Motor neuron (in vitro differentiated cells): ENCODE measurements around the gene BOK. TPM values are rescaled to one million over a fixed set of nuclear protein-coding genes. Genes with fewer than 3 reads are reported as not detected.
A peak's percentile ranks its signal among the peaks of the same experiment; 100 is the strongest.

Experiments used
- ATAC-seq, 8 experiments: fragments of 200-7000 bp; cut with Tn5 transposase; replicated peaks in 6 of 8; 2 replicates each; pipeline ENCODE4 v1.8.0; 2021; ENCODE audit warnings: mild to moderate bottlenecking in 8 of 8, moderate library complexity in 8 of 8
- H3K27ac ChIP-seq, 2 donors: fragments of 250-450 bp; sonication (Bioruptor Pico); 2 replicates each; pipeline ENCODE4 v1.9.0; 2021; ENCODE audit warnings: antibody characterized with exemption in 2 of 2, mild to moderate bottlenecking in 2 of 2, moderate library complexity in 1 of 2
- H3K4me1 ChIP-seq, 2 donors: fragments of 250-450 bp; sonication (Bioruptor Pico); replicated peaks in 1 of 2; 2 replicates each; pipeline ENCODE4 v1.6.1; 2021; ENCODE audit warnings: antibody characterized with exemption in 2 of 2, mild to moderate bottlenecking in 2 of 2, moderate library complexity in 1 of 2
- H3K4me3 ChIP-seq, 5 donors: fragments of 250-450 bp; sonication (Bioruptor Pico); 2 replicates each; pipeline ENCODE4 v1.9.0; 2021; ENCODE audit warnings: antibody characterized with exemption in 5 of 5, mild to moderate bottlenecking in 5 of 5, moderate library complexity in 4 of 5
- WGBS, 10 experiments: fragments of 450-650 bp; shearing (Covaris generic); methylation state at CpG; one replicate each; pipeline ENCODE4 v1.0.0; 2022; 5-methylcytosine and 5-hydroxymethylcytosine counted together
- in situ Hi-C, 9 experiments: fragments of 400-800 bp; cut with MboI; loops; one replicate each; pipeline ENCODE4 v1.15.0; 2021; ENCODE audit warnings: low sequenced_read_pairs in 9 of 9, low pct_unique_long_range_greater_than_20kb in 2 of 9; ENCODE audit not compliant: unreplicated experiment in 9 of 9
- total RNA-seq, 8 experiments: library from RNA; unstranded; fragments of 300-600 nt; gene quantifications; 2 replicates each; pipeline versions ENCODE4 v1.2.3 to v1.2.4, GENCODE V29; 2022

The BOK gene
- total RNA-seq, 8 experiments from 2014 or later = 1.00 to 17.3 (median 7.2) TPM

GRCh38 chr2:241531161-241531722 is 27.3 kb upstream of the BOK start:
- ATAC-seq = no peak
- H3K4me1 ChIP-seq = no peaks in the 10 kb centered on the region
- 36 to 84% (median 65%) methylated on average over 4 to 9 of the region's 13 CpGs; no CpG with 5 or more reads in 5 of the 10 experiments for WGBS, 10 experiments
- in situ Hi-C loops = no loop called here
- no peak overlapping the region for H3K4me3 ChIP-seq
- no peak overlapping the region for H3K27ac ChIP-seq

DNA sequence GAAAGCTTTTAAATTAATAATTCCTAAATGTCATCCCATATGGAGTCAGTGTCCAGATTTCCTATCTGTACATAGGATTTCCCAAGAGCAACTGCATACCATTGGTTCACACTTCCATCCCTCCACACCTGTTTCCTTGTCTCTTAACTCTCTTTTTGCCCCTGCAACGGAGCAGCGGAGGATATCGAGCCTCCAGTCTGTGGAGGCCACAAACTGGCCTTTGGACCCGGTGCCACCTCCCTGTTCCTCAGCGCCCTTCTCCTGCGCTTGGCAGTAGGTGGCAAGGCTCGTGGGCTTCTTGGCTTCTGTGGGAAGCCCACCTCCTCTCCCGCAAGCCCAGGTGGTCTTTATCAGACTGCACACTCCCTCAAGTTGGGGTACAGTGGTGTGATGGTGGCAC is 26.4 kb upstream of the BOK start:
- Histone ChIP-seq H3K27ac (no peak overlapping the region), H3K4me1 (no peaks in the 10 kb centered on the region), H3K4me3 (no peak overlapping the region)
- ATAC-seq = no peak
- in situ Hi-C loops = no loop called here
- WGBS, 10 experiments = 80 to 87% (median 82%) methylated on average over 1 to 4 of the region's 8 CpGs; no CpG with 5 or more reads in 6 of the 10 experiments

DNA sequence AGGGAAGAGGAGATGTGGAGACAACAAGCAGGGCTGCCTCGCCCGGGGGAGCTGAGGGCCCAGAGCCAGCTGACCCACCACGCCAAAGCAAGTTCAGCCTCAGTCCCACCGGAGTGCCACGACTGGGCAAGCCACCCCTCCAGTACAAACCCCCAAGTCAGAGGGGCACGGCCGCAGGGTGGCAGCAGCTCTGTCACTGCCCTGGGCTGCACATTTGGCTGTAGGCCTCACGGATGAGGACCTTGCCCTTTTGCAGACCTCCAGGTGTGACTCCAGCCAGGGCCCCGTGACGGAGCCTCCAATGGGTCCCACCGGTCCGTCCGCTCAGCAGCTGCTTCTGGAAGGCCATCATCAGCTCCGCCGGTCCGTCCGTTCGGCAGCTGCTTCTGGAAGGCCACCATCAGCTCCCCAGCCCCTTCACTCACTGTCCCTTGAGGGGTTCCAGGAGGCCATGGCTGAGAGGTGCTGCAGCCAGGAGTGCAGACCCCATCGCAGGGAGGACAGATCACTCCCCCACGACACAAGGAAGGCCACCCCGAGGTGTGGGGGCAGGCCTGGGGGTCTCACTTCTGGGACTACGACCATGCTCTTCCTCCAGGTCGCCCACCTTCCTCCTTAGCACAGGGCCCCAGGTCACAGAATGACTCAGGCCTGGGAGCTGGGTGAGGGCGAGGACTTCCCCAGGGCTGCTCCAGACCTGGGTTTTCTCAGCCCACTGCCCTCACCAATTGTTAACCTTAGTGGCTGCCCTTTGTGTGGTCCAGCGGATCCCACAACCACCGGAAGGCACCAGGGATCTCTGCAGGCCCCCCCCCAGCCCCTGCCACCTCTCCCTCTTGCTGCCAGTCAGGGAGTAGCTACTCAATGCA is 25.6 kb upstream of the BOK start:
- Histone ChIP-seq H3K27ac (no peak overlapping the region), H3K4me1 (no peaks in the 10 kb centered on the region), H3K4me3 (no peak overlapping the region)
- 38 to 95% (median 83%) methylated on average over 2 to 4 of the region's 26 CpGs; no CpG with 5 or more reads in 6 of the 10 experiments for WGBS, 10 experiments
- no peak for ATAC-seq
- in situ Hi-C loops = no loop called here

DNA sequence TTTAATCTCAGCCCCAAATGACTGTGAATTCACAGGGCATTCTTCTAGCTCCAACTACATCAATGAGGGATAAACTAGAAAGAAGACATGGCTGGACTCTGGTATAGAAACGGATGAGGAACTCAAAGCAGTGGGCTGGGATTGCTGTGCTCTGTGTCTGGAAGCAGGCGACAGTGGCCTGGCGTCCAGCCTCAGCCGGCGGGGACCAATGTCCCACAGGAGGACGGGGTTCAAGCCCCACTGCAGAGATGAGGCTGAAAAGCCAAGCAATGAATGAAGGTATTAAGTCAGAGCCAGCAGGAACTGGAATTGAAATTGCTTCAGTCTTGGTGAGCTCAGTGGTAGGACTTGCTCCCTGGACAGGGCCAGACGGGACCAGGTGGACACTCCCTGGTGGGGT is 24.3 kb upstream of the BOK start:
- no peaks in the 10 kb centered on the region for H3K4me1 ChIP-seq

GRCh38 chr2:241534701-241535375 is 23.7 kb upstream of the BOK start:
- WGBS, 10 experiments = 52 to 90% (median 72%) methylated on average over 2 to 6 of the region's 17 CpGs; no CpG with 5 or more reads in 5 of the 10 experiments
- in situ Hi-C loops = no loop called here
- no peak overlapping the region for H3K27ac ChIP-seq
- no peak for ATAC-seq
- no peaks in the 10 kb centered on the region for H3K4me1 ChIP-seq
- no peak overlapping the region for H3K4me3 ChIP-seq

More for the DNA sequence above, 24.3 kb upstream of the BOK start:
- in situ Hi-C loops = no loop called here
- no peak overlapping the region for H3K27ac ChIP-seq
- ATAC-seq = no peak
- H3K4me3 ChIP-seq = no peak overlapping the region
- 59 to 80% (median 68%) methylated on average over 1 to 5 of the region's 7 CpGs; no CpG with 5 or more reads in 5 of the 10 experiments for WGBS, 10 experiments

DNA sequence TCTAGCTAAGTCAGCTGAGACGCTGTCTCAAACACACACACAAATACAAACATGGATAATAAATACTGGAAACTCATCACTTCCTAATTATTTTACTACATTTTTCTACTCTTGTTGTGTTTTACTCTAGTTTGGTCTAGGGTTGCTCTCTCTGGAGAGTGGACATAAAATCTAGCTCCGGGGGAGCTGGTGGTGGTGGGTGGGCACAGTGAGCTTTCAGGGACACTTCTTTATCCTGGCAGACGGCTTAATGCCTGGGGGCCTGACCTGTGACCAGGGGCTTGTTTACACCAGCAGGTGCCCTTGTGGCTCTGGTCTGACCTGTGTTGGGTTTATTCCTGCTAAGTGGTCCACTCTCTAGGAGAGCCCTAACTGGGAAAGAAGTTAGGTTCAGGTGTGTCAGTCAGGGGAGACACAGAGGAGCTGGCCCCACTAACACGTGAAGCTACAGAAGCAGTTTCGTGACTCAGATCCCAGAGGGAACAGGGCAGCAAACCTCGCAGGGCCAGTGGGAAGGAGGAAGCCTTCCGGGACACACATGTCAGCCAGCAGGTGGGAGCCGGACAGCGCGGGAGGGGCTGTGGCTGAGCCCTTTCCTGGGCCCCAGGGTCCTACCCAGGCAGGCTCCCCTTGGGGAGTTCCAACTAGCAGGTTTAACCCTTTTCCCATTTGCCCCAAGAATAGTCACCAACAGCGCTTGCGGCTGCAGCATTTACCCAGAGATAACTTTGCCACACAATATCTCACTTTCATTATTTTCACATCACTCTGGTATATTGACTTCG is 22.5 kb upstream of the BOK start:
- ATAC-seq = no peak
- peaks cover 0 to 3% of the 10 kb centered on the region in 2 donors for H3K4me1 ChIP-seq
- in situ Hi-C loops = no loop called here
- no peak overlapping the region for H3K27ac ChIP-seq
- 33 to 100% (median 70%) methylated on average over 1 to 8 of the region's 13 CpGs; no CpG with 5 or more reads in 3 of the 10 experiments for WGBS, 10 experiments
- H3K4me3 ChIP-seq = no peak overlapping the region

DNA sequence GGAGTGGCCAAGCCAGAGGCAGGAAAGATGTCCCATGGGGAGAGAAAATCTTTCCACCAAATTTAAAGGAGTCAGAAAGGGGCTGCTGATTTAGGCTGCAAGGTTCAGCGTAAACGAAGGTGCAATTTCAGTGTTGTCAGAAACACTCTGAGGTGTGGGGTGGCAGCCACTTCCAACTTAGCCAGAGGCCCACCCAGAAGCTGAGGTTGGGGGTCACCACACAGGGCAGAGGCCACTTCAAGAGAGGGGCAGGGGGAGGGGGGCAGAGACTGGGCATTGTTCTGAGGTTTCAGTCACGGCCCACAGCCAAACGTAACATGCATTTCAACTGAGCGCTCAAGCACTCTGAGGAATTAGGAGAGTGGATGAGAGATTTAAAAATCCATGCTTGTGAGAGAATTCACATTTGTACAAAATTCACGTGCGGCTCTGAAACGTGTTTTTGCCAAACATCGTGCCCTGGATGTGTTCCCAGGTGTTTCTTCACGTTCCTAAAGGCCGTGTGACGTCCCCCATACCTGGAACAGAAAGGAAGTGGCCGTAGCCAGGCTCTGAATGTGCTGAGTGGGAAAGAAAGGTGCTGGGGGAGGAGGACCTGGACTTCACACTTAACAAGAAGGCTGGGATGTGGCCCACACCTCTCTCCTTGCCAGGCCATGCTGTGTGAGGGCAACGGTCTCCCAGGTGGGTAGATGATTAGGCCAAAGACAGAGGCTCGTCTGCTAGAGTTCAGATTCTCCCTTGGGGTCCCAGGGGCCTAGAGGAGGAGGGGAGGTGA is 19.5 kb upstream of the BOK start:
- in situ Hi-C loops = no loop called here
- 76 to 90% (median 86%) methylated on average over 2 to 8 of the region's 15 CpGs; no CpG with 5 or more reads in 6 of the 10 experiments for WGBS, 10 experiments
- no peak for ATAC-seq
- peaks cover 7% of the 10 kb centered on the region in 2 donors for H3K4me1 ChIP-seq
- H3K27ac ChIP-seq = no peak overlapping the region
- no peak overlapping the region for H3K4me3 ChIP-seq

GRCh38 chr2:241539616-241540374 is 18.8 kb upstream of the BOK start:
- no peak for ATAC-seq
- Histone ChIP-seq H3K27ac (no peak overlapping the region), H3K4me1 (peaks cover 7% of the 10 kb centered on the region in 2 donors), H3K4me3 (no peak overlapping the region)
- in situ Hi-C loops = no loop called here
- WGBS, 10 experiments = 60 to 100% methylated on average over 2 to 3 of the region's 11 CpGs; no CpG with 5 or more reads in 8 of the 10 experiments

GRCh38 chr2:241540401-241540770 is 18.2 kb upstream of the BOK start:
- H3K4me3 ChIP-seq = peak overlapping the region in 1 of 5 donors; percentile 34
- 50 to 53% (median 50%) methylated on average over 2 to 4 of the region's 10 CpGs; no CpG with 5 or more reads in 7 of the 10 experiments for WGBS, 10 experiments
- peak in 7 of 8 experiments; percentile 10 to 45 (median 30) for ATAC-seq
- peaks cover 7% of the 10 kb centered on the region in 2 donors for H3K4me1 ChIP-seq
- in situ Hi-C loops = no loop called here
- no peak overlapping the region for H3K27ac ChIP-seq

- Histone ChIP-seq H3K4me1 (peaks cover 7% of the 10 kb centered on the region in 2 donors), H3K4me3 (peak overlapping the region; percentile 14 to 34 (median 21)), H3K27ac (peak overlapping the region in 1 of 2 donors; percentile 47)
- WGBS, 10 experiments = 37 to 80% (median 58%) methylated on average over 1 to 11 of the region's 68 CpGs; no CpG with 5 or more reads in 6 of the 10 experiments
- ATAC-seq = peak; percentile 60 to 92 (median 85)
- in situ Hi-C loops = no loop called here
Measured at GRCh38 chr2:241540771-241541561, 17.6 kb upstream of the BOK start.
